ENCODE data around the gene SNX11. TPM values are rescaled to one million over a fixed set of nuclear protein-coding genes. Genes with fewer than 3 reads are reported as not detected.
"Not testable (repeated sequence)": the region's sequence is repeated elsewhere in the genome, so short reads cannot be mapped to it uniquely, and the experiment has no call there.

SNX11 gene
- total and polyA plus RNA-seq, 9 donors = 6.9 to 12.9 (median 11.3) TPM

DNA sequence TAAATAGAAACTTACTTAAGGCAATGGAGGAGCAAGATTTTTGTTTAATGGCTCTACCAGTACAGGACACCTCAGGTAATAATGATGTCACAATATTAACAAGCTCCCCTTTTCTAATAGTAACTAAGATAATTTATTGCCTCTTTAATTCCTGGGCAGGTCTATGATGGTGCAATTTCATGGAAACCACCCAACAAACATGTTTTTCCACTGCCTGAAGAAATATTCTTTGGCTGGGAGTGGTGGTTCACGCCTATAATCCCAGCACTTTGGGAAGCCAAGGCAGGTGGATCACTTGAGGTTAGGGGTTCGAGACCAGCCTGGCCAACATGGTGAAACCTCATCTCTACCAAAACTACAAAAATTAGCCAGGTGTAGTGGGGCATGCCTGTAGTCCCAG lies 39.8 kb upstream of the SNX11 start:
- not testable (repeated sequence) for H3K9me3 ChIP-seq (replicated peaks; ENCODE audit: control insufficient read depth, low read depth, low read length); H3K27me3 ChIP-seq (ENCODE audit: control insufficient read depth, insufficient read depth, low read length); H3K4me3 ChIP-seq (ENCODE audit: low read length); H3K4me1 ChIP-seq (ENCODE audit: control insufficient read depth, insufficient read depth, low read length); DNase-seq; H3K27ac ChIP-seq (ENCODE audit: low read length)
- no CpG with 5 or more reads among the region's 2 CpGs for WGBS (ENCODE audit: insufficient coverage)
- peaks cover 60% of the 10 kb centered on the region for H3K36me3 ChIP-seq (ENCODE audit: control insufficient read depth, insufficient read depth, low read length)

DNA sequence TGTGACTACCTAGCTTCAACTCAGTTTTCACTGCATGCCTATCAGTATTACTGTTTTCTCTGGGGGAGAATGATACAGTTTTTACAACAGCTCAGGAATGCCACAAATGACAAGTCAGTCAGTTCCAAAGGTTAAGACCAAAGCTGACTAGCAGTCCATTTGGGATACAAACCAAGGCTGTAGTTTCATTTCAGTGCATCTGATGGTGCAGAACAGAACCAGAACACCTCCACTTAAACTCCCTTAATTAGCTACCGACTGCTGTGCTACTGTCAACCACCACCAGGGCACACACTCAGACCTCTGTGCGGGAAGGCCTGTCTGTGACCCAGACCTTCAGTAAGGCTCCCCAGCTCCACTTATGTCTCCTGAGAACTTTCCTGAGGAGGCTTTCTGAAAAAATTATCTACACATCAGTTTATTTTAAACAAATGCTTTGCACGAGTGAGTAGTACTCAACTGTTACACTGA lies 39.0 kb upstream of the SNX11 start:
- H3K4me1 ChIP-seq (ENCODE audit: control insufficient read depth, insufficient read depth, low read length) = peaks cover 3% of the 10 kb centered on the region
- no peak overlapping the region for H3K27ac ChIP-seq (ENCODE audit: low read length)
- peaks cover 67% of the 10 kb centered on the region for H3K36me3 ChIP-seq (ENCODE audit: control insufficient read depth, insufficient read depth, low read length)
- WGBS (ENCODE audit: insufficient coverage) = 86% methylated on average over 3 of the region's 3 CpGs
- no peak for DNase-seq
- no peak overlapping the region for H3K4me3 ChIP-seq (ENCODE audit: low read length)
- H3K9me3 ChIP-seq (replicated peaks; ENCODE audit: control insufficient read depth, low read depth, low read length) = no peaks in the 10 kb centered on the region
- H3K27me3 ChIP-seq (ENCODE audit: control insufficient read depth, insufficient read depth, low read length) = no peaks in the 10 kb centered on the region

DNA sequence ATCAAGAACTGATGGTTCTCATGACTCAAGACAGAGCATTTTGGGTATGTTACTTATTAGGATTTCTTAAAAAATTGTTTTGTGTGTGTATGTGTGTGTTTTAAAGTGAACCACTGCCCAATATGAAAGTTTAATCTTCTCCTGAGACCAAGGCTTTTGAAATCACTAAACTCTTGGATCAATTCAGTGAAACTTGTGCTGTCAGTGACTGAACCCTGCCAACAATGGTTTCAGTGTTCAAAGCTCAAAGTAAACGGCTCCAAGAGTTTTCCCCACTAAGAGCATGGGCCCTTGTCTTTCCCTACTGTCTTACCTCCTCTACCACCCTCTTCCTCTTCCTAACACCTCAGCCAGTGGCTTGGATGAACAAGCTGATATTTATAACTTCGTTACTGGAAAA lies 37.4 kb upstream of the SNX11 start:
- Histone ChIP-seq H3K27ac (ENCODE audit: low read length) (no peak overlapping the region), H3K4me3 (ENCODE audit: low read length) (no peak overlapping the region), H3K9me3 (replicated peaks; ENCODE audit: control insufficient read depth, low read depth, low read length) (no peaks in the 10 kb centered on the region), H3K27me3 (ENCODE audit: control insufficient read depth, insufficient read depth, low read length) (no peaks in the 10 kb centered on the region), H3K4me1 (ENCODE audit: control insufficient read depth, insufficient read depth, low read length) (no peaks in the 10 kb centered on the region), H3K36me3 (ENCODE audit: control insufficient read depth, insufficient read depth, low read length) (peaks cover 67% of the 10 kb centered on the region)
- WGBS (ENCODE audit: insufficient coverage) = no CpG with 5 or more reads among the region's 2 CpGs
- peak; percentile 19 for DNase-seq

DNA sequence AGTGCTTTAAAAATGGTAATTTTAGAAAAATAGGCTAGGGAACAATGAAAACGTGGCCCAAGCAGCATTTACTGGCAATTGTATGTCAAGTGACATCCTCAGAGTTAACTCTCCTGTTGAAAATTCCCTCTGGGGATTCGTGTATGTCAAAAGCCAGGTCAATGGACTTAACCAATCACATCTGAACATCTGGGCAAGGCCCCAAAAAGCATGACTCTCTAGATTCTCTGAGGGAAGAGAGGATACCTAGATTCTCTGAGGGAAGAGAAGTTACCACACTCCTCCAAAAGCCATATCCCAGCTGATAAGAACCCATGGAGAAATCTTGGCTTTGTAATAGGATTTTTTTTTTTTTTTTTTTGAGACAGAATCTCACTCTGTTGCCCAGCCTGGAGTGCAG lies 35.9 kb upstream of the SNX11 start:
- Histone ChIP-seq H3K36me3 (ENCODE audit: control insufficient read depth, insufficient read depth, low read length) (peaks cover 66% of the 10 kb centered on the region), H3K27ac (ENCODE audit: low read length) (no peak overlapping the region), H3K4me1 (ENCODE audit: control insufficient read depth, insufficient read depth, low read length) (no peaks in the 10 kb centered on the region), H3K4me3 (ENCODE audit: low read length) (no peak overlapping the region), H3K27me3 (ENCODE audit: control insufficient read depth, insufficient read depth, low read length) (no peaks in the 10 kb centered on the region), H3K9me3 (replicated peaks; ENCODE audit: control insufficient read depth, low read depth, low read length) (no peaks in the 10 kb centered on the region)
- no CpG with 5 or more reads among the region's 2 CpGs for WGBS (ENCODE audit: insufficient coverage)
- DNase-seq = no peak

DNA sequence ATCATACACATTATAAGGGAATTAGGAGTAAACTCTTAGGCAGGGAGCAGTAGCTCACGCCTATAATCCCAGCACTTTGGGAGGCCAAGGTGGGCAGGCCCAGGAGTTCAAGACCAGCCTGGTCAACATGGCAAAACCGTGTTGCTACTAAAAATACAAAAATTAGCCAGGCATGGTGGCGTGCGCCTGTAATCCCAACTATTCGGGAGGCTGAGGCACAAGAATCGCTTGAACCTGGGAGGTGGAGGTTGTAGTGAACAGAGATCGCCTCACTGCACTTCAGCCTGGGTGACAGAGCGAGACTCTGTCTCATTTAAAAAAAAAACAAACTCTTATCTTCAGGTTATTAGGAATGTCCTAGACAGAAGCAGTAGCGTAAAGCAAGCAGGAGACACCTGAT lies 34.8 kb upstream of the SNX11 start:
- H3K9me3 ChIP-seq (replicated peaks; ENCODE audit: control insufficient read depth, low read depth, low read length); DNase-seq; H3K4me3 ChIP-seq (ENCODE audit: low read length); H3K27me3 ChIP-seq (ENCODE audit: control insufficient read depth, insufficient read depth, low read length); H3K4me1 ChIP-seq (ENCODE audit: control insufficient read depth, insufficient read depth, low read length); H3K27ac ChIP-seq (ENCODE audit: low read length): not testable (repeated sequence)
- 100% methylated on average over 5 of the region's 9 CpGs for WGBS (ENCODE audit: insufficient coverage)
- peaks cover 64% of the 10 kb centered on the region for H3K36me3 ChIP-seq (ENCODE audit: control insufficient read depth, insufficient read depth, low read length)

DNA sequence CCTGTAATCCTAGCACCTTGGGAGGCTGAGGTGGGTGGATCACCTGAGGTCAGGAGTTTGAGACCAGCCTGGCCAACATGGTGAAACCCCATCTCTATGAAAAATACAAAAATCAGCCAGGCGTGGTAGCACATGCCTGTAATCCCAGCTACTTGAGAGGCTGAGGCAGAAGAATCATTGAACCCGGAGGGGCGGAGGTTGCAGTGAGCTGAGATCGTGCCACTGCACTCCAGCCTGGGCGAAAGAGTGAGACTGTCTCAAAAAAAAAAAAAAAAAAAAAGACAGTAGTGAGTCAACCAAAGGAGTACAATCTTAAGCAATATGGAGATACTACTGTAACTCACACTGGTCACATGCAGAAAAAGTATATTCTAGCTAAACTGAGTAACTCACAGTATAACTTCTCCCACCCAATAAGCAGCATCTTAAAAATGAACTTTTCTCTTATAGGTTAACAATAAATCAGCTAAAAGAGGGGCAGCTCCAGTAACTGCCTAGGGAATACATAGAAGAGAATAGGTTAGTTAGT lies 33.9 kb upstream of the SNX11 start:
- not testable (repeated sequence) for DNase-seq; H3K4me3 ChIP-seq (ENCODE audit: low read length); H3K27me3 ChIP-seq (ENCODE audit: control insufficient read depth, insufficient read depth, low read length); H3K9me3 ChIP-seq (replicated peaks; ENCODE audit: control insufficient read depth, low read depth, low read length); H3K4me1 ChIP-seq (ENCODE audit: control insufficient read depth, insufficient read depth, low read length)
- Histone ChIP-seq H3K36me3 (ENCODE audit: control insufficient read depth, insufficient read depth, low read length) (peaks cover 61% of the 10 kb centered on the region), H3K27ac (ENCODE audit: low read length) (peak overlapping the region; percentile 6)
- WGBS (ENCODE audit: insufficient coverage) = 85% methylated on average over 4 of the region's 5 CpGs

DNA sequence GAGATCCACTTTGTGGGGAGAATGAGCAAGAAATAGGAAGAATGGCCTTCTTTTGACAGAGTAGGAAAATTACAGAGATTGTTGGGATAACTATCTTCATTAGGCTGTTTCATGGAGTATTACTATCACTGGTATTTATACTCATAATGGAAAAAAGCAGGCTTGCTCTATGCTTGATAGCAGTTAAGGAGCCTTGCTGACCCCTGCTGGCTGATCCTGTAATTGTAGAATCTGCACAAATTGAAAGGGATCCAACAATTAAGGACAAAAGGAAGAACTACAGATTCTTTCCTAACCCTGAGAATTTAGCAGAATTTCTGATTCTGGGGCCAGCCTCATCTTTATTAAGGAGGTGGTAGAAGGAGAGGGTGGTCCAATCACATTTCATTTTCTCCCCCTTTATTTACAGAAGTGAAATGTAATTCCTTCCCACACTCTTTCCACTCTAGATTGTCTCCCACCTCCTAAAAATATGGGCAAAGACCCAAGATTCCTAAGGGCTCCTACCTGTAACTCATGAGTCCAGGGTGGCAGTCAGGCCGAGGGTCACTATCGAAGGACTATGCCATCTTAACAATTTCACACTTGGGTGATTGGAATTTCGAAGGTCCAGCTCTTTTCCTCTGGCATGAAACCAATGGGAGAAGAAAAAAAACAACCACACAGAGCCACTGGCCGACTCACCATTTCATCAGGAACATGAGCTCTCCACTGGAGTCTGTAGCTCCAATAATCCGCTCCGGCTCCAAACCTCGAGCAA lies 33.1 kb upstream of the SNX11 start:
- WGBS (ENCODE audit: insufficient coverage) = no CpG with 5 or more reads among the region's 7 CpGs
- DNase-seq = peak; percentile 92
- no peaks in the 10 kb centered on the region for H3K27me3 ChIP-seq (ENCODE audit: control insufficient read depth, insufficient read depth, low read length)
- H3K4me1 ChIP-seq (ENCODE audit: control insufficient read depth, insufficient read depth, low read length) = no peaks in the 10 kb centered on the region
- no peaks in the 10 kb centered on the region for H3K9me3 ChIP-seq (replicated peaks; ENCODE audit: control insufficient read depth, low read depth, low read length)
- H3K27ac ChIP-seq (ENCODE audit: low read length) = peak overlapping the region; percentile 6
- H3K36me3 ChIP-seq (ENCODE audit: control insufficient read depth, insufficient read depth, low read length) = peaks cover 56% of the 10 kb centered on the region
- no peak overlapping the region for H3K4me3 ChIP-seq (ENCODE audit: low read length)

DNA sequence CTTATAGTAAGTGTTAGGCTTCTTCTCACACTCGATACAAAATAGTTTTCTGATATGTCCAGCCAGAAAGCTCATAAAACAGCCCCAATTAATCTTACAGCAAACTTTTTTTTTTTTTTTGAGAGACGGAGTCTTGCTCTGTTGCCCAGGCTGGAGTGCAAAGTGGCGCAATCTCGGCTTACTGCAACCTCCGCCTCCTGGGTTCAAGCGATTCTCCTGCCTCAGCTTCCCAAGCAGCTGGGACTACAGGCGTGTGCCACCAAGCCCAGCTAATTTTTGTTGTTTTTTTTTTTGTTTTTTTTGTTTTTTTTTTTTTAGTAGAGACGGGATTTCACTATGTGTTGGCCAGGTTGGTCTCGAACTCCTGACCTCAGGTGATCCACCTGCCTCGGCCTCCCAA lies 30.4 kb upstream of the SNX11 start:
- H3K4me3 ChIP-seq (ENCODE audit: low read length); H3K27me3 ChIP-seq (ENCODE audit: control insufficient read depth, insufficient read depth, low read length); H3K27ac ChIP-seq (ENCODE audit: low read length); H3K9me3 ChIP-seq (replicated peaks; ENCODE audit: control insufficient read depth, low read depth, low read length); H3K4me1 ChIP-seq (ENCODE audit: control insufficient read depth, insufficient read depth, low read length); DNase-seq: not testable (repeated sequence)
- 88% methylated on average over 2 of the region's 10 CpGs for WGBS (ENCODE audit: insufficient coverage)
- peaks cover 36% of the 10 kb centered on the region for H3K36me3 ChIP-seq (ENCODE audit: control insufficient read depth, insufficient read depth, low read length)

DNA sequence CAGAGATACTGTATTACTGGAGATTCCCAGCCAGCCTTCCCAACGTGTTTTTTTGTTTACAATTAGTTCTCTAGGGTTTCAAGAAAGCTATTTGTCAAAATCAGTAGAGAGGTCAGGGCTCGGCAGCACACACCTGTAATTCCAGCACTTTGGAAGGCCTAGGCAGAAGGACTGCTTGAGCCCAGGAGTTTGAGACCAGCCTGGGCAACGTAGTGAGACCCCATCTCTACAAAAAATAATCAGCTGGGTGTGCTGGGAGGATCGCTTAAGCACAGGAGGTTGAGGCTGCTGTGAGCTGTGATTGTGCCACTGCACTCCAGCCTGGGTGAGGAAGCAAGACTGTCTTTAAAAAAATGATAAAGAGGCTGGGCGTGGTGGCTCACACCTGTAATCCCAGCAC lies 25.7 kb upstream of the SNX11 start:
- H3K4me1 ChIP-seq (ENCODE audit: control insufficient read depth, insufficient read depth, low read length) = peaks cover 3% of the 10 kb centered on the region

DNA sequence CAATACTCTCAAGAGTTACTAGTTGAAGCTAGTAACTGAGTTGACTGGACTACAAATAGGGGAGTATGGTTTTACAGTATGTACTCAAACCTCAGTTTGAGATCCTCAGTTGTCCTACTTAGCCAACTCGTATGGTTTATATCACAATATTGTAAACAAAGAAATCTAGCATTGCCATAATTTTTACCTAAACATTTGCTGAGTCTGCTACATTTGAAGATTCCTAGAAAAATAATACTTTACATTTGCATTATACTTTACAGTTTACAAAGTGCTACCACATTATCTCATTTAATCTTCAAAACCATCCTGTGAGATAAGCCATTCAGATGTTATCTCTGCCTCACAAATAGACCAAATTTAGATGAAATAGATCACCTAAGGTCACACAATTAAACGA lies 22.6 kb upstream of the SNX11 start:
- Histone ChIP-seq H3K4me1 (ENCODE audit: control insufficient read depth, insufficient read depth, low read length) (peaks cover 3% of the 10 kb centered on the region), H3K36me3 (ENCODE audit: control insufficient read depth, insufficient read depth, low read length) (no peaks in the 10 kb centered on the region), H3K27ac (ENCODE audit: low read length) (no peak overlapping the region), H3K9me3 (replicated peaks; ENCODE audit: control insufficient read depth, low read depth, low read length) (no peaks in the 10 kb centered on the region), H3K4me3 (ENCODE audit: low read length) (no peak overlapping the region), H3K27me3 (ENCODE audit: control insufficient read depth, insufficient read depth, low read length) (no peaks in the 10 kb centered on the region)
- no peak for DNase-seq
- WGBS (ENCODE audit: insufficient coverage) = no CpG with 5 or more reads among the region's 2 CpGs

More for the DNA sequence above, 25.7 kb upstream of the SNX11 start:
- 43% methylated on average over 2 of the region's 5 CpGs for WGBS (ENCODE audit: insufficient coverage)
- Histone ChIP-seq H3K9me3 (replicated peaks; ENCODE audit: control insufficient read depth, low read depth, low read length) (no peaks in the 10 kb centered on the region), H3K4me3 (ENCODE audit: low read length) (no peak overlapping the region), H3K36me3 (ENCODE audit: control insufficient read depth, insufficient read depth, low read length) (no peaks in the 10 kb centered on the region), H3K27ac (ENCODE audit: low read length) (no peak overlapping the region), H3K27me3 (ENCODE audit: control insufficient read depth, insufficient read depth, low read length) (no peaks in the 10 kb centered on the region)
- DNase-seq = no peak

Measured in muscle of leg (tissue), 11 donors.